ENCODE data around the gene UGT1A8. TPM values are rescaled to one million over a fixed set of nuclear protein-coding genes. Genes with fewer than 3 reads are reported as not detected.

The UGT1A8 gene
- polyA plus RNA-seq, 1 of the 3 experiments (the other 2 are of a cell fraction): not detected

- H4K20me1 ChIP-seq (ENCODE audit: insufficient read depth): no peaks in the 10 kb centered on the region
Observed at GRCh38 chr2:233656443-233656842, 39.0 kb downstream of the UGT1A8 start.

GRCh38 chr2:233658610-233659009, 41.2 kb downstream of the UGT1A8 start:
- Histone ChIP-seq H3K4me1 (ENCODE audit: control insufficient read depth in 1 of 2, insufficient read depth in 2 of 2, low read depth in 1 of 2, low read length in 1 of 2) (no peaks in the 10 kb centered on the region), H3K27ac (ENCODE audit: low read depth in 2 of 2, low read length in 1 of 2) (no peak overlapping the region), H3K9me2 (no peaks in the 10 kb centered on the region), H3K4me3 (ENCODE audit: low read depth in 2 of 2, low read length in 1 of 2) (no peak overlapping the region), H3K9me3 (no peaks in the 10 kb centered on the region), H4K20me1 (ENCODE audit: insufficient read depth) (no peaks in the 10 kb centered on the region), H3K79me2 (ENCODE audit: insufficient read depth) (no peaks in the 10 kb centered on the region), H2AFZ (ENCODE audit: low read depth) (no peak overlapping the region), H3K4me2 (no peak overlapping the region), H3F3A (replicated peaks; ENCODE audit: insufficient read depth) (no peaks in the 10 kb centered on the region), H3K36me3 (replicated peaks in 1 of 2; ENCODE audit: control insufficient read depth in 1 of 2, insufficient read depth in 2 of 2, low read length in 1 of 2) (no peaks in the 10 kb centered on the region), H3K27me3 (ENCODE audit: insufficient read depth) (no peaks in the 10 kb centered on the region), H3K9ac (no peak overlapping the region)
- no peak for DNase-seq
- no peak for TF ChIP-seq REST (IDR thresholded peaks at IDR 0.05; ENCODE audit: low read depth, low read length)
- no peak for TF ChIP-seq MEF2A (IDR thresholded peaks at IDR 0.05; ENCODE audit: borderline replicate concordance, low read depth)
- TF ChIP-seq JUND (IDR thresholded peaks at IDR 0.05): no peak
- TF ChIP-seq NRF1 (IDR thresholded peaks at IDR 0.05; ENCODE audit: low read depth, low read length): no peak
- no peak for TF ChIP-seq TCF12 (IDR thresholded peaks at IDR 0.05)
- no peak for TF ChIP-seq TAF1 (IDR thresholded peaks at IDR 0.05; ENCODE audit: borderline replicate concordance, low read depth, low read length)
- no peak for TF ChIP-seq SMC3 (IDR thresholded peaks at IDR 0.05; ENCODE audit: low read depth, low read length)
- no peak for TF ChIP-seq RFX5 (IDR thresholded peaks at IDR 0.05; ENCODE audit: low read length)
- no peak for TF ChIP-seq TEAD4 (IDR thresholded peaks at IDR 0.05; ENCODE audit: borderline replicate concordance, insufficient read depth)
- TF ChIP-seq MAX (IDR thresholded peaks at IDR 0.05; ENCODE audit: low read depth): no peak
- TF ChIP-seq GABPA (IDR thresholded peaks at IDR 0.05; ENCODE audit: low read depth): no peak
- no peak for TF ChIP-seq RCOR1 (IDR thresholded peaks at IDR 0.05; ENCODE audit: low read length)
- no peak for TF ChIP-seq EP300 (IDR thresholded peaks at IDR 0.05; ENCODE audit: borderline replicate concordance in 1 of 2, low read depth in 1 of 2, low read length in 1 of 2)
- no peak for TF ChIP-seq YY1 (IDR thresholded peaks at IDR 0.05; ENCODE audit: low read depth)
- no peak for TF ChIP-seq MXI1 (IDR thresholded peaks at IDR 0.05; ENCODE audit: low read depth, low read length)
- TF ChIP-seq EZH2phosphoT487 (IDR thresholded peaks at IDR 0.05; ENCODE audit: borderline replicate concordance, low read depth): no peak
- ChIA-PET POLR2A (no interaction called here), CTCF (no interaction called here)

More at GRCh38 chr2:233656443-233656842, 39.0 kb downstream of the UGT1A8 start:
- Histone ChIP-seq H3K4me3 (ENCODE audit: low read depth in 2 of 2, low read length in 1 of 2) (no peak overlapping the region), H3K27me3 (ENCODE audit: insufficient read depth) (no peaks in the 10 kb centered on the region), H3K36me3 (replicated peaks in 1 of 2; ENCODE audit: control insufficient read depth in 1 of 2, insufficient read depth in 2 of 2, low read length in 1 of 2) (no peaks in the 10 kb centered on the region), H3F3A (replicated peaks; ENCODE audit: insufficient read depth) (no peaks in the 10 kb centered on the region), H3K27ac (ENCODE audit: low read depth in 2 of 2, low read length in 1 of 2) (no peak overlapping the region), H3K4me1 (ENCODE audit: control insufficient read depth in 1 of 2, insufficient read depth in 2 of 2, low read depth in 1 of 2, low read length in 1 of 2) (no peaks in the 10 kb centered on the region), H2AFZ (ENCODE audit: low read depth) (no peak overlapping the region), H3K4me2 (no peak overlapping the region), H3K9me3 (no peaks in the 10 kb centered on the region), H3K9ac (no peak overlapping the region), H3K9me2 (no peaks in the 10 kb centered on the region), H3K79me2 (ENCODE audit: insufficient read depth) (no peaks in the 10 kb centered on the region)
- POLR2A ChIA-PET: no interaction called here
- CTCF ChIA-PET: no interaction called here
- 71% methylated on average over 10 of the region's 10 CpGs for WGBS (ENCODE audit: low lambda C conversion rate)
- no peak for DNase-seq
- TF ChIP-seq POLR2AphosphoS5 (IDR thresholded peaks at IDR 0.05; ENCODE audit: low read depth, low read length) (no peak), EP300 (IDR thresholded peaks at IDR 0.05; ENCODE audit: borderline replicate concordance in 1 of 2, low read depth in 1 of 2, low read length in 1 of 2) (no peak), MEF2A (IDR thresholded peaks at IDR 0.05; ENCODE audit: borderline replicate concordance, low read depth) (no peak), TEAD4 (IDR thresholded peaks at IDR 0.05; ENCODE audit: borderline replicate concordance, insufficient read depth) (no peak), MAX (IDR thresholded peaks at IDR 0.05; ENCODE audit: low read depth) (no peak), FOXM1 (IDR thresholded peaks at IDR 0.05; ENCODE audit: low read depth) (no peak)

Data from SK-N-SH (cell line).